Esophagus squamous epithelium (tissue), 5 donors: ENCODE measurements around the gene RHO. TPM values are rescaled to one million over a fixed set of nuclear protein-coding genes. Genes with fewer than 3 reads are reported as not detected.
"Not testable (repeated sequence)": the region's sequence is repeated elsewhere in the genome, so short reads cannot be mapped to it uniquely, and the experiment has no call there.

ENCODE experiments used
- DNase-seq: peaks from one replicate; lab custom pipeline; 2025; lab: John Stamatoyannopoulos, UW
- H3K27ac ChIP-seq, 4 donors: fragments of 200-600 bp; sonication (generic); one replicate each; pipeline ENCODE4 v1.5.1; 2016 to 2019; ENCODE audit warnings: mild to moderate bottlenecking in 1 of 4
- H3K27me3 ChIP-seq, 4 donors: fragments of 200-600 bp; sonication (generic); 1 replicate in 3 of 4; 2 replicates in 1 of 4; pipeline versions ENCODE4 v1.5.1 to v1.6.0; 2017 to 2021; ENCODE audit warnings: antibody characterized with exemption in 1 of 4
- H3K36me3 ChIP-seq, 3 donors: fragments of 200-600 bp; sonication (generic); one replicate each; pipeline ENCODE4 v1.5.1; 2016 to 2019
- H3K4me1 ChIP-seq, 3 donors: fragments of 200-600 bp; sonication (generic); one replicate each; pipeline ENCODE4 v1.5.1; 2017 to 2019
- H3K4me3 ChIP-seq, 4 donors: fragments of 200-600 bp; sonication (generic); 1 replicate in 3 of 4; 2 replicates in 1 of 4; pipeline ENCODE4 v1.5.1; 2016 to 2019; ENCODE audit warnings: mild to moderate bottlenecking in 2 of 4, moderate library complexity in 1 of 4
- H3K9me3 ChIP-seq, 3 donors: fragments of 200-600 bp; sonication (generic); one replicate each; pipeline ENCODE4 v1.5.1; 2016 to 2019
- CTCF ChIP-seq, 6 experiments: fragments of 450-650 bp in 4 of 6; fragments of 200-600 bp in 2 of 6; sonication (generic) in 2 of 6; IDR thresholded peaks; one replicate each; pipeline ENCODE4 v1.5.1; 2016 to 2019; ENCODE audit warnings: antibody characterized with exemption in 6 of 6, mild to moderate bottlenecking in 4 of 6, moderate library complexity in 4 of 6
- POLR2A ChIP-seq, 4 donors: fragments of 450-650 bp; IDR thresholded peaks; one replicate each; pipeline ENCODE4 v1.6.1; 2017; ENCODE audit warnings: antibody characterized with exemption in 4 of 4, mild to moderate bottlenecking in 4 of 4, moderate library complexity in 3 of 4
- WGBS, 2 donors: methylation state at CpG; one replicate each; pipeline ENCODE4 v1.1.5; 2018; 5-methylcytosine and 5-hydroxymethylcytosine counted together
- intact Hi-C: fragments of 100-400 bp; cut with DNase I; formaldehyde crosslinking; loops from one replicate; pipeline ENCODE4 v1.15.0; 2022
- total RNA-seq, 4 donors: library from RNA; depleted of rRNA; stranded (reverse); fragments of >200 nt; gene quantifications; one replicate each; pipeline ENCODE4 v1.1.0, GENCODE V29; 2016
- donor health status: DM: yes; HTN: yes; CAD: no.

Gene RHO
- total RNA-seq, 4 donors from 2014 or later = not detected

GRCh38 chr3:129507181-129507831 is 21.1 kb upstream of the RHO start:
- Histone ChIP-seq H3K4me1 (peaks cover 0 to 7% (median 0%) of the 10 kb centered on the region in 3 donors), H3K36me3 (peaks cover 5 to 96% (median 8%) of the 10 kb centered on the region in 3 donors), H3K27me3 (no peaks in the 10 kb centered on the region), H3K9me3 (no peaks in the 10 kb centered on the region), H3K27ac (no peak overlapping the region), H3K4me3 (no peak overlapping the region)
- intact Hi-C loops = no loop called here
- 44 to 85% methylated on average over 3 to 8 of the region's 9 CpGs for WGBS, 2 donors
- TF ChIP-seq CTCF (IDR thresholded peaks at IDR 0.05) (no peak), POLR2A (IDR thresholded peaks at IDR 0.05) (no peak)
- DNase-seq = no peak

GRCh38 chr3:129512595-129512994 is 15.8 kb upstream of the RHO start:
- Histone ChIP-seq H3K27me3 (no peaks in the 10 kb centered on the region), H3K27ac (no peak overlapping the region), H3K4me3 (no peak overlapping the region), H3K36me3 (peaks cover 0 to 93% (median under 1%) of the 10 kb centered on the region in 3 donors), H3K9me3 (no peaks in the 10 kb centered on the region), H3K4me1 (no peaks in the 10 kb centered on the region)
- DNase-seq = no peak
- intact Hi-C loops = no loop called here
- TF ChIP-seq CTCF (IDR thresholded peaks at IDR 0.05) (no peak), POLR2A (IDR thresholded peaks at IDR 0.05) (no peak)

GRCh38 chr3:129513705-129514104 is 14.7 kb upstream of the RHO start:
- Histone ChIP-seq H3K27me3 (no peaks in the 10 kb centered on the region), H3K27ac (no peak overlapping the region), H3K9me3 (no peaks in the 10 kb centered on the region), H3K4me3 (no peak overlapping the region), H3K36me3 (peaks cover 0 to 90% (median 0%) of the 10 kb centered on the region in 3 donors), H3K4me1 (no peaks in the 10 kb centered on the region)
- intact Hi-C loops = no loop called here
- DNase-seq = no peak
- 84 to 93% methylated on average over 8 of the region's 8 CpGs for WGBS, 2 donors
- TF ChIP-seq CTCF (IDR thresholded peaks at IDR 0.05) = no peak
- TF ChIP-seq POLR2A (IDR thresholded peaks at IDR 0.05) = no peak

GRCh38 chr3:129514110-129514509 is 14.3 kb upstream of the RHO start:
- no peak for DNase-seq
- TF ChIP-seq CTCF (IDR thresholded peaks at IDR 0.05) (no peak), POLR2A (IDR thresholded peaks at IDR 0.05) (no peak)
- Histone ChIP-seq H3K27ac (no peak overlapping the region), H3K9me3 (no peaks in the 10 kb centered on the region), H3K36me3 (peaks cover 0 to 90% (median 0%) of the 10 kb centered on the region in 3 donors), H3K4me3 (no peak overlapping the region), H3K4me1 (no peaks in the 10 kb centered on the region), H3K27me3 (no peaks in the 10 kb centered on the region)
- 89 to 90% methylated on average over 7 to 8 of the region's 10 CpGs for WGBS, 2 donors
- intact Hi-C loops = no loop called here

- no peak for DNase-seq
- Histone ChIP-seq H3K4me3 (no peak overlapping the region), H3K27ac (no peak overlapping the region), H3K4me1 (no peaks in the 10 kb centered on the region), H3K9me3 (no peaks in the 10 kb centered on the region), H3K27me3 (no peaks in the 10 kb centered on the region), H3K36me3 (peaks cover 0 to 90% (median 0%) of the 10 kb centered on the region in 3 donors)
- intact Hi-C loops = no loop called here
- WGBS, 2 donors = 86 to 93% methylated on average over 5 to 6 of the region's 6 CpGs
- TF ChIP-seq POLR2A (IDR thresholded peaks at IDR 0.05) (no peak), CTCF (IDR thresholded peaks at IDR 0.05) (no peak)
These were observed 13.9 kb upstream of the RHO start for GRCh38 chr3:129514563-129514962.

GRCh38 chr3:129515108-129515820 is 13.2 kb upstream of the RHO start:
- H3K27me3 ChIP-seq, H3K4me3 ChIP-seq, H3K27ac ChIP-seq, intact Hi-C loops, DNase-seq, H3K9me3 ChIP-seq, H3K4me1 ChIP-seq: not testable (repeated sequence)
- H3K36me3 ChIP-seq = peaks cover 0 to 88% (median 0%) of the 10 kb centered on the region in 3 donors
- WGBS, 2 donors = 99 to 100% methylated on average over 1 to 8 of the region's 25 CpGs

GRCh38 chr3:129515821-129516432 is 12.5 kb upstream of the RHO start:
- H3K4me3 ChIP-seq, H3K27ac ChIP-seq, H3K4me1 ChIP-seq, intact Hi-C loops, H3K9me3 ChIP-seq, H3K27me3 ChIP-seq, DNase-seq: not testable (repeated sequence)
- peaks cover 0 to 81% (median 0%) of the 10 kb centered on the region in 3 donors for H3K36me3 ChIP-seq
- WGBS, 2 donors = 91 to 100% methylated on average over 1 to 4 of the region's 7 CpGs
